ENCODE results near the gene TFEC. TPM values are rescaled to one million over a fixed set of nuclear protein-coding genes. Genes with fewer than 3 reads are reported as not detected.

The TFEC gene
- total and polyA plus RNA-seq, 10 donors = 6.8 to 55.7 (median 34.1) TPM

- Histone ChIP-seq H3K27ac (no peak overlapping the region), H3K27me3 (replicated peaks in 1 of 7) (no peaks in the 10 kb centered on the region), H3K4me1 (peaks cover 0 to 10% (median 0%) of the 10 kb centered on the region in 6 donors), H3K9me3 (peaks cover 0 to under 1% (median 0%) of the 10 kb centered on the region in 8 donors), H3K36me3 (no peaks in the 10 kb centered on the region), H3K4me3 (no peak overlapping the region)
- intact Hi-C loops (cut with DNase I; ENCODE audit: low total_unique reads) = no loop called here
- no peak for DNase-seq
- TF ChIP-seq, protein P1, sequence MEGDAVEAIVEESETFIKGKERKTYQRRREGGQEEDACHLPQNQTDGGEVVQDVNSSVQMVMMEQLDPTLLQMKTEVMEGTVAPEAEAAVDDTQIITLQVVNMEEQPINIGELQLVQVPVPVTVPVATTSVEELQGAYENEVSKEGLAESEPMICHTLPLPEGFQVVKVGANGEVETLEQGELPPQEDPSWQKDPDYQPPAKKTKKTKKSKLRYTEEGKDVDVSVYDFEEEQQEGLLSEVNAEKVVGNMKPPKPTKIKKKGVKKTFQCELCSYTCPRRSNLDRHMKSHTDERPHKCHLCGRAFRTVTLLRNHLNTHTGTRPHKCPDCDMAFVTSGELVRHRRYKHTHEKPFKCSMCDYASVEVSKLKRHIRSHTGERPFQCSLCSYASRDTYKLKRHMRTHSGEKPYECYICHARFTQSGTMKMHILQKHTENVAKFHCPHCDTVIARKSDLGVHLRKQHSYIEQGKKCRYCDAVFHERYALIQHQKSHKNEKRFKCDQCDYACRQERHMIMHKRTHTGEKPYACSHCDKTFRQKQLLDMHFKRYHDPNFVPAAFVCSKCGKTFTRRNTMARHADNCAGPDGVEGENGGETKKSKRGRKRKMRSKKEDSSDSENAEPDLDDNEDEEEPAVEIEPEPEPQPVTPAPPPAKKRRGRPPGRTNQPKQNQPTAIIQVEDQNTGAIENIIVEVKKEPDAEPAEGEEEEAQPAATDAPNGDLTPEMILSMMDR (IDR thresholded peaks at IDR 0.05 in 8 of 11, conservative IDR thresholded peaks at IDR 0.05 in 3 of 11) = no peak
- TF ChIP-seq POLR2AphosphoS5 (IDR thresholded peaks at IDR 0.05) (no peak), POLR2A (IDR thresholded peaks at IDR 0.05) (no peak)
These were observed 42.2 kb downstream of the TFEC start for GRCh38 chr7:115988401-115988800.

- intact Hi-C loops (cut with DNase I; ENCODE audit: low total_unique reads) = no loop called here
These were observed 43.1 kb downstream of the TFEC start for GRCh38 chr7:115987486-115987885.

DNA sequence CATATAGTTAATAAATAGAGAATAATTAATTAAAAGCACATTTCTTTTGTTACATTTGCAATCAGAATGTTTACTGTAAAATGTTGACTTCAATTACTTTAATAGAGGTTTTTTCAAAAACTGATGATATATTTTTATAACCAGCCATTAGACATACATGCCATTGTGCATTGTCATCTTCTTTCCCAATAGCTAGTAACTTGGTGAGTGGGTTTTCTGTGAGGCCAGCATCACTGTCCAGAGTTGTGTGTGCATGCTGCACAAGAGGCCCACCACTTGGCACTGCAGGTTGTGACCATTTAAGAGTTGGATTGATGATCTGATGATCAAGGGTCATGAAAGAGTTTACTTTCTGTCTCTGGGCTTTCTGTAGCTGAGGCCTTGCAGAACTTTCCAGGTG is 46.5 kb downstream of the TFEC start:
- H3K27me3 ChIP-seq (replicated peaks in 1 of 7) = no peaks in the 10 kb centered on the region
- H3K36me3 ChIP-seq = no peaks in the 10 kb centered on the region
- no peaks in the 10 kb centered on the region for H3K9me3 ChIP-seq
- H3K4me1 ChIP-seq = peaks cover 0 to 10% (median 0%) of the 10 kb centered on the region in 6 donors
- H3K4me3 ChIP-seq = no peak overlapping the region
- H3K27ac ChIP-seq = no peak overlapping the region
- TF ChIP-seq POLR2AphosphoS5 (IDR thresholded peaks at IDR 0.05) (no peak), POLR2A (IDR thresholded peaks at IDR 0.05) (no peak)
- TF ChIP-seq, protein P1 (IDR thresholded peaks at IDR 0.05 in 8 of 11, conservative IDR thresholded peaks at IDR 0.05 in 3 of 11) = no peak
- intact Hi-C loops (cut with DNase I; ENCODE audit: low total_unique reads) = no loop called here
- no peak for DNase-seq

More at GRCh38 chr7:115987486-115987885, 43.1 kb downstream of the TFEC start:
- TF ChIP-seq, protein P1 (IDR thresholded peaks at IDR 0.05 in 8 of 11, conservative IDR thresholded peaks at IDR 0.05 in 3 of 11) = no peak
- TF ChIP-seq POLR2AphosphoS5 (IDR thresholded peaks at IDR 0.05) = no peak
- no peak for TF ChIP-seq POLR2A (IDR thresholded peaks at IDR 0.05)
- Histone ChIP-seq H3K36me3 (no peaks in the 10 kb centered on the region), H3K4me1 (peaks cover 0 to 10% (median 0%) of the 10 kb centered on the region in 6 donors), H3K27ac (no peak overlapping the region), H3K4me3 (no peak overlapping the region), H3K9me3 (no peaks in the 10 kb centered on the region), H3K27me3 (replicated peaks in 1 of 7) (no peaks in the 10 kb centered on the region)
- DNase-seq = no peak

- TF ChIP-seq POLR2AphosphoS5 (IDR thresholded peaks at IDR 0.05) = no peak
- TF ChIP-seq, protein P1 (IDR thresholded peaks at IDR 0.05 in 8 of 11, conservative IDR thresholded peaks at IDR 0.05 in 3 of 11) = no peak
- TF ChIP-seq POLR2A (IDR thresholded peaks at IDR 0.05) = no peak
- H3K27ac ChIP-seq = no peak overlapping the region
- intact Hi-C loops (cut with DNase I; ENCODE audit: low total_unique reads) = no loop called here
- H3K4me1 ChIP-seq = peaks cover 0 to 1% (median 0%) of the 10 kb centered on the region in 6 donors
- no peak for DNase-seq
- H3K4me3 ChIP-seq = no peak overlapping the region
- H3K9me3 ChIP-seq = no peaks in the 10 kb centered on the region
- H3K36me3 ChIP-seq = no peaks in the 10 kb centered on the region
- H3K27me3 ChIP-seq (replicated peaks in 1 of 7) = no peaks in the 10 kb centered on the region
These were observed 50.4 kb downstream of the TFEC start for GRCh38 chr7:115980159-115980558.

Data from spleen (tissue), 11 donors.